Panc1 (cell line): ENCODE data around the gene CLTB. TPM values are rescaled to one million over a fixed set of nuclear protein-coding genes. Genes with fewer than 3 reads are reported as not detected.

Source experiments
- ATAC-seq: fragments of 200-7000 bp; cut with Tn5 transposase; 2 replicates; pipeline ENCODE4 v1.9.1; 2020; ENCODE audit warnings: mild to moderate bottlenecking, moderate library complexity
- BruUV-seq: library from RNA; stranded (reverse); fragments of 400-500 nt; replicated peaks from 2 replicates; lab custom pipeline; 2021; lab: Mats Ljungman, UMichigan
- CTCF ChIA-PET: fragments of 300-600 bp; sonication (Branson Sonifier 250); formaldehyde crosslinking; loops from one replicate; lab custom pipeline; 2022; ENCODE audit warnings: antibody characterized with exemption; lab: Charles Lee
- POLR2A ChIA-PET: fragments of 300-600 bp; sonication (Branson Sonifier 250); formaldehyde crosslinking; loops from one replicate; lab custom pipeline; 2022; ENCODE audit warnings: antibody characterized with exemption; lab: Charles Lee
- DNase-seq: peaks from one replicate; pipeline ENCODE4 v3.0.0-alpha.2; 2010; ENCODE audit warnings: low read depth, low spot score
- H3K27ac ChIP-seq: 2 replicates; pipeline ENCODE4 v1.5.1; 2011; ENCODE audit warnings: mild to moderate bottlenecking, low read length, inconsistent platforms
- H3K27me3 ChIP-seq: fragments of 200-500 bp; sonication (Bioruptor generic); 2 replicates; pipeline ENCODE4 v1.6.0; 2014; ENCODE audit warnings: low read length, inconsistent platforms; ENCODE audit not compliant: control insufficient read depth, insufficient read depth
- H3K36me3 ChIP-seq: fragments of 200-500 bp; sonication (Bioruptor generic); 2 replicates; pipeline ENCODE4 v1.5.1; 2014; ENCODE audit warnings: inconsistent platforms, mild to moderate bottlenecking, low read length, moderate library complexity; ENCODE audit not compliant: control insufficient read depth, insufficient read depth
- H3K4me1 ChIP-seq: 2 replicates; pipeline ENCODE4 v1.5.1; 2011; ENCODE audit warnings: inconsistent platforms, mild to moderate bottlenecking, low read length, moderate library complexity; ENCODE audit not compliant: control insufficient read depth, insufficient read depth
- H3K4me3 ChIP-seq, 2 experiments: 2 replicates each; pipeline ENCODE4 v1.5.1; 2011 to 2012; ENCODE audit warnings: low read depth in 2 of 2, low read length in 2 of 2, mild to moderate bottlenecking in 2 of 2, inconsistent platforms in 1 of 2, moderate library complexity in 1 of 2
- H3K9me3 ChIP-seq: fragments of 200-500 bp; sonication (Bioruptor generic); 2 replicates; pipeline ENCODE4 v1.5.1; 2014; ENCODE audit warnings: low read depth, mild to moderate bottlenecking, inconsistent platforms, low read length, moderate library complexity; ENCODE audit not compliant: control insufficient read depth, insufficient read depth
- POLR2AphosphoS5 ChIP-seq: IDR thresholded peaks from 2 replicates; pipeline ENCODE4 v1.6.1; 2012; ENCODE audit warnings: mild to moderate bottlenecking, low read depth, low read length, moderate library complexity
- SIN3A ChIP-seq: IDR thresholded peaks from 2 replicates; pipeline ENCODE4 v1.6.1; 2012; ENCODE audit warnings: low read depth, mild to moderate bottlenecking, low read length, moderate library complexity, borderline replicate concordance; ENCODE audit not compliant: insufficient read depth
- TCF7L2 ChIP-seq: IDR thresholded peaks from 2 replicates; pipeline ENCODE4 v1.6.1; 2011; ENCODE audit warnings: mild to moderate bottlenecking, low read depth, low read length, inconsistent platforms
- in situ Hi-C: cut with HindIII; loops from 2 replicates; pipeline ENCODE4 v1.10.0; 2016; ENCODE audit warnings: low sequenced_read_pairs, low pct_unique_long_range_greater_than_20kb
- intact Hi-C: fragments of 100-400 bp; cut with micrococcal nuclease; formaldehyde crosslinking; loops from one replicate; pipeline ENCODE4 v1.10.0; 2022; ENCODE audit not compliant: unreplicated experiment
- total RNA-seq: library from RNA; stranded (reverse); gene quantifications from one replicate; pipeline ENCODE4 v1.2.1, GENCODE V29; 2021; ENCODE audit not compliant: unreplicated experiment
- TF ChIP-seq, protein P1 (sequence below): fragments of 450-650 bp; IDR thresholded peaks from 2 replicates; pipeline ENCODE4 v1.5.1; 2017; ENCODE audit warnings: mild to moderate bottlenecking
- TF ChIP-seq, protein P2 (sequence below), 2 experiments: IDR thresholded peaks; 2 replicates each; pipeline ENCODE4 v1.6.1; 2011 to 2012; ENCODE audit warnings: low read depth in 2 of 2, control low read depth in 1 of 2, low read length in 1 of 2, mild to moderate bottlenecking in 1 of 2, moderate library complexity in 1 of 2; ENCODE audit not compliant: insufficient read depth in 1 of 2

Gene CLTB
- total RNA-seq, 1 experiment from 2014 or later: 124 TPM

DNA sequence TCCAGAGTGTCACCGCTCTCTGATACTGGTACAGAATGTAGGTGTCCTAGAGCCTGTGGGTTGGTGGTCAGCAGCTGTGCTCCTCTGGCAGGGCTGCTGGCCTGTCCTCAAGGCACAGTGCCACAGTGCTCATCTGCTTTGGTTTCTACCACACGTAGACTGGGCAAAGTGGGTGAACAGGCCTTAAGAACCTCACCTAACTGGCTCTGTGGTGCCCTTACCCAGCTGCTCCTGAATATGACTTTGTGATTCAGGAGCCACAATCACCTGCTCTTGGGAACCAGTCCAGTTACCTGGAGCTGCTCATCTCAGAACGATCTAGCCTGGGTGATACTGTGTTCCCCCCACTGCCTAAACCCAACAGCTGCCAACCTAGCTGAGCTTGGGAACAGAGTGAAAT is 34.4 kb downstream of the CLTB start:
- ATAC-seq: peak; percentile 42
- no TSS peak for BruUV-seq
- TF ChIP-seq SIN3A: no peak
- Histone ChIP-seq H3K27me3 (no peaks in the 10 kb centered on the region), H3K9me3 (no peaks in the 10 kb centered on the region), H3K27ac (no peak overlapping the region), H3K36me3 (peaks cover 26% of the 10 kb centered on the region), H3K4me1 (peaks cover 14% of the 10 kb centered on the region), H3K4me3 (no peak overlapping the region)
- CTCF ChIA-PET: no interaction called here
- intact Hi-C loops: no loop called here
- POLR2A ChIA-PET: interaction anchor here (0.5 kb wide), 1 partner anchor 76 kb away, joined by 7 read pairs; no protein-coding TSS in a partner anchor
- in situ Hi-C loops: no loop called here
- no peak for DNase-seq

DNA sequence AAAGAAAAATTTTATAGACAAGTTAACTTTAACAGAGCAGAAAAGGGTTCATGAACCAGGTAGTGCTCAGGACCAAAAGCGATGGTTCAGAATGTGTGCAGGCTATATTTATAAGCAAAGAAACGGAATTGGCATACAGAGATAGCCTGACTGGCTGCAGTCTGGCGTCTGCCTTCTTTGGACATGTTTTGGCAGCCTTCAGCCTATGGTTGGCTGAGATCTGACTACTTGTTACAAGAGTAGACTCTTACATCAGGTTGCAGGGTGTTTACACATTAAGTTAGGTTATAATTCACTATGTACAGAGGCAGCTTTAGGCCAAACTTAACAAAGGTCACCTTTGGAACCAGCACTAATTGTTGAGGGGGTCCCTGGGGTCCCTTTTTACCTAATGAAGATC is 34.9 kb downstream of the CLTB start:
- Histone ChIP-seq H3K9me3 (no peaks in the 10 kb centered on the region), H3K4me3 (no peak overlapping the region), H3K4me1 (peaks cover 8% of the 10 kb centered on the region), H3K27ac (no peak overlapping the region), H3K27me3 (no peaks in the 10 kb centered on the region), H3K36me3 (peaks cover 26% of the 10 kb centered on the region)
- TF ChIP-seq, protein P1, sequence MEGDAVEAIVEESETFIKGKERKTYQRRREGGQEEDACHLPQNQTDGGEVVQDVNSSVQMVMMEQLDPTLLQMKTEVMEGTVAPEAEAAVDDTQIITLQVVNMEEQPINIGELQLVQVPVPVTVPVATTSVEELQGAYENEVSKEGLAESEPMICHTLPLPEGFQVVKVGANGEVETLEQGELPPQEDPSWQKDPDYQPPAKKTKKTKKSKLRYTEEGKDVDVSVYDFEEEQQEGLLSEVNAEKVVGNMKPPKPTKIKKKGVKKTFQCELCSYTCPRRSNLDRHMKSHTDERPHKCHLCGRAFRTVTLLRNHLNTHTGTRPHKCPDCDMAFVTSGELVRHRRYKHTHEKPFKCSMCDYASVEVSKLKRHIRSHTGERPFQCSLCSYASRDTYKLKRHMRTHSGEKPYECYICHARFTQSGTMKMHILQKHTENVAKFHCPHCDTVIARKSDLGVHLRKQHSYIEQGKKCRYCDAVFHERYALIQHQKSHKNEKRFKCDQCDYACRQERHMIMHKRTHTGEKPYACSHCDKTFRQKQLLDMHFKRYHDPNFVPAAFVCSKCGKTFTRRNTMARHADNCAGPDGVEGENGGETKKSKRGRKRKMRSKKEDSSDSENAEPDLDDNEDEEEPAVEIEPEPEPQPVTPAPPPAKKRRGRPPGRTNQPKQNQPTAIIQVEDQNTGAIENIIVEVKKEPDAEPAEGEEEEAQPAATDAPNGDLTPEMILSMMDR: no peak
- TF ChIP-seq, protein P2, sequence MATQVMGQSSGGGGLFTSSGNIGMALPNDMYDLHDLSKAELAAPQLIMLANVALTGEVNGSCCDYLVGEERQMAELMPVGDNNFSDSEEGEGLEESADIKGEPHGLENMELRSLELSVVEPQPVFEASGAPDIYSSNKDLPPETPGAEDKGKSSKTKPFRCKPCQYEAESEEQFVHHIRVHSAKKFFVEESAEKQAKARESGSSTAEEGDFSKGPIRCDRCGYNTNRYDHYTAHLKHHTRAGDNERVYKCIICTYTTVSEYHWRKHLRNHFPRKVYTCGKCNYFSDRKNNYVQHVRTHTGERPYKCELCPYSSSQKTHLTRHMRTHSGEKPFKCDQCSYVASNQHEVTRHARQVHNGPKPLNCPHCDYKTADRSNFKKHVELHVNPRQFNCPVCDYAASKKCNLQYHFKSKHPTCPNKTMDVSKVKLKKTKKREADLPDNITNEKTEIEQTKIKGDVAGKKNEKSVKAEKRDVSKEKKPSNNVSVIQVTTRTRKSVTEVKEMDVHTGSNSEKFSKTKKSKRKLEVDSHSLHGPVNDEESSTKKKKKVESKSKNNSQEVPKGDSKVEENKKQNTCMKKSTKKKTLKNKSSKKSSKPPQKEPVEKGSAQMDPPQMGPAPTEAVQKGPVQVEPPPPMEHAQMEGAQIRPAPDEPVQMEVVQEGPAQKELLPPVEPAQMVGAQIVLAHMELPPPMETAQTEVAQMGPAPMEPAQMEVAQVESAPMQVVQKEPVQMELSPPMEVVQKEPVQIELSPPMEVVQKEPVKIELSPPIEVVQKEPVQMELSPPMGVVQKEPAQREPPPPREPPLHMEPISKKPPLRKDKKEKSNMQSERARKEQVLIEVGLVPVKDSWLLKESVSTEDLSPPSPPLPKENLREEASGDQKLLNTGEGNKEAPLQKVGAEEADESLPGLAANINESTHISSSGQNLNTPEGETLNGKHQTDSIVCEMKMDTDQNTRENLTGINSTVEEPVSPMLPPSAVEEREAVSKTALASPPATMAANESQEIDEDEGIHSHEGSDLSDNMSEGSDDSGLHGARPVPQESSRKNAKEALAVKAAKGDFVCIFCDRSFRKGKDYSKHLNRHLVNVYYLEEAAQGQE (IDR thresholded peaks at IDR 0.05; ENCODE audit: insufficient read depth in 1 of 2, low read depth in 2 of 2, low read length in 1 of 2): no peak
- no peak for TF ChIP-seq TCF7L2
- BruUV-seq: no TSS peak
- no peak for DNase-seq
- no peak for ATAC-seq
- in situ Hi-C loops (no loop called here), intact Hi-C loops (no loop called here)
- CTCF ChIA-PET: interaction anchor here (0.6 kb wide), 1 partner anchor 654 kb away, joined by 3 read pairs; no protein-coding TSS in a partner anchor
- POLR2A ChIA-PET: no interaction called here

DNA sequence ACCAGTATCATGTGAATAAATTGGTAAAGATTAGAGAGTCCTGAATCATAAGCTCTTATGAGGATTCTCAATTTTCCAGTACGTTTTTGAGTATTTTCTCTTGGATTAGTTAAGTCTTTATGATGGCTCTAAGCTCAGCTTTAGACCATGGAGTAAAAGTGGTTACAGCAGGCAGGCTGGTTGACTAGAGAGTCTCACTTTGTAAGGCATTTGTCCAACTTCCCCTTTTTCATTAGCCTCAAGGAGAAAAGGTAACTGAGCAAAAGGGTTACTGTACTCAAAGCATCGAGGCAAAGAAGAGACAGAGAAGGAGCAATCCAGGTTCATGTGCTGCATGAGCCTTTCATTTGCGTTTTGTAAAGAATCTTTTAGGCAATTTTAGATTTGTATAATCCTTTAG is 36.5 kb downstream of the CLTB start:
- H3K27me3 ChIP-seq: no peaks in the 10 kb centered on the region
- no peaks in the 10 kb centered on the region for H3K4me1 ChIP-seq
- ChIA-PET POLR2A (no interaction called here), CTCF (no interaction called here)
- H3K9me3 ChIP-seq: no peaks in the 10 kb centered on the region
- no peak for ATAC-seq
- TF ChIP-seq, protein P2 (IDR thresholded peaks at IDR 0.05; ENCODE audit: insufficient read depth in 1 of 2, low read depth in 2 of 2, low read length in 1 of 2): no peak
- TF ChIP-seq TCF7L2 (no peak), POLR2AphosphoS5 (no peak), SIN3A (no peak)
- TF ChIP-seq, protein P1: no peak
- intact Hi-C loops (no loop called here), in situ Hi-C loops (no loop called here)
- H3K36me3 ChIP-seq: peaks cover 16% of the 10 kb centered on the region
- no peak overlapping the region for H3K27ac ChIP-seq
- DNase-seq: no peak
- BruUV-seq: no TSS peak
- no peak overlapping the region for H3K4me3 ChIP-seq
